HG02763 (cell line): ENCODE data around the gene TTC34.

Source experiments
- ATAC-seq: cut with Tn5 transposase; IDR thresholded peaks from one replicate; pipeline ENCODE4 v1.9.1; 2021; ENCODE audit warnings: mild to moderate bottlenecking, moderate library complexity; ENCODE audit not compliant: unreplicated experiment

TTC34 gene

GRCh38 chr1:2830761-2831425, 29.4 kb upstream of the TTC34 start:
- no peak for ATAC-seq

- no peak for ATAC-seq
These were observed 28.5 kb upstream of the TTC34 start for GRCh38 chr1:2829846-2830615.

- ATAC-seq, result no peak
These were observed 27.2 kb upstream of the TTC34 start for GRCh38 chr1:2828586-2829250.

DNA sequence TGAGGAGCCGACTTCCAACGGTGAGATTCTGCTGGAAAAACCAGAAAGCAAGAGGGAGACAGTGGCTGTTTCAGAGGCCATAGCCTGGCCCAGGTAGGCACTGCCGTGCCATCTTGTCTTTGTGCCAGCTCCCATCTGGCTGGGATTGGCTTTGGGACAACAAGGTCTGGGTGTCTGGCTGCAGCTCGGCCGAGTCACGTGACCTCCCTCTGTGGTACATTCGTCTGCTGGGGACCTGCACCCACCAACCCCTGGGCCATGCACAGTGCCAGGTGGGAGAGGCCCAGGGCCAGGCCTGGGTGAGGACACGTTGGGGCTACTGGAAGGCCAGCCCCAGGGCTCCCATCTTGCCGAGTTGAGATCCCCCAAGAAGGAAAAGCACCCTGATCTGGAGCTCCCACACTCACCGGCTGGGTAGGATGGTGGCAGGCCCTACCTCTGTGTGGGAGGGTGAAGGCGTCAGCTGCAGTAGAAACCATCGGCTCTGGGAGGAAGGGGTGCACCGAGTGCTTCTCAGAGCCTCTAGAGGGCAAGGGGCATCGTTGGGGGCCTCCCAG, 25.3 kb upstream of the TTC34 start:
- ATAC-seq, result no peak

DNA sequence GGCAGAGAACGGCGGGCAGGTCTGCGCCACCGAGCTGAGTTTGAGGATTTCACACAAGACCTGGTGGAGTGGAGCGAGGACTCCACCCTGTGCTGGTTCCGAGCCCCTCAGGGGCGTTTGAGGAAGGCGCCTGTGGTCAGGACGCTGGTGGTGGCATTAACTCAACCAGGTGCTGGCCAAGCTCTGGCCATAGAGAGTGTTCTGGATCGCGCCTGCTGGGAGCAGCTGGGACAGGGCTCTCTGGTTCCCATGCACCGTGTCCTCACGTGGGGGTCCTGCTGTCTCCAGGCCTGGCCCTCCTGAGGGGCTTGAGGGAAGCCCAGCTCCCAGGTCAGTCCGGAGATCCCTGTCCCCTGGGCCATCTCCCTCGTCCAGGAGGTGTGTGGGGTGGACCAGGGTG, 24.8 kb upstream of the TTC34 start:
- no peak for ATAC-seq

- no peak for ATAC-seq
These were observed 24.1 kb upstream of the TTC34 start for GRCh38 chr1:2825487-2826189.

- no peak for ATAC-seq
These were observed 23.5 kb upstream of the TTC34 start for GRCh38 chr1:2824999-2825398.

DNA sequence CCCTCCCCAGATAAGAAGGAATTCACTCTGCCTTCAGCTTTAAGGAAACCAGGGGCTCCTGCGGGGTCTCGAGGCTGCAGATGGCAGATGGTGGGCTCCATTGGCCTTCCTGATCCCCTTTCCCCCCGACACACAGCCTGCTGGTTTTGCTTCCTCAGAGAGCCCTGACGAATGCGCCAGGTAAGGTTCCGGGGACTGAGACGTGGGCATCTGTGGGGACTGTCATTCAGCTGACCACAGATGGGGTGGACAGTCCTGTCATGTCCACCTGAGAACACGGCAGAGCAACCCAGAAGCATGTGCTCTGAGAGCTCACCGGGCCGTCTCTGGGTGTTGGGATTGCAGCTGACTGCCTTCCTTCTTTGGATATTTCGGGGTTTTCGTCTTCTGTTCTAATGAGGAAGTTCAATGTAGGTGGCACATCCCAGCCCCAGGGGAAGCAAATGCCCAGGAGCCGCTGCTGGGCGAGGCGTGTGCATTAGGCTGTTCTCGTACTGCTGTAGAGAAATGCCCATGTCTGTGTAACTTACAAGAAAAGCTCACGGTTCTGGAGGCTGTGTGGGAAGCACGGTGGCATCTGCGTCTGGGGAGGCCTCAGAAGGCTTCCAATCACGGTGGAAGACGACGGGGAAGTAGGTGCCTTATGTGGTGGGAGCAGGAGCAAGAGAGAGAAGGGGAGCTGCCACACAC, 22.6 kb upstream of the TTC34 start:
- no peak for ATAC-seq

GRCh38 chr1:2822621-2823145, 21.2 kb upstream of the TTC34 start:
- no peak for ATAC-seq

DNA sequence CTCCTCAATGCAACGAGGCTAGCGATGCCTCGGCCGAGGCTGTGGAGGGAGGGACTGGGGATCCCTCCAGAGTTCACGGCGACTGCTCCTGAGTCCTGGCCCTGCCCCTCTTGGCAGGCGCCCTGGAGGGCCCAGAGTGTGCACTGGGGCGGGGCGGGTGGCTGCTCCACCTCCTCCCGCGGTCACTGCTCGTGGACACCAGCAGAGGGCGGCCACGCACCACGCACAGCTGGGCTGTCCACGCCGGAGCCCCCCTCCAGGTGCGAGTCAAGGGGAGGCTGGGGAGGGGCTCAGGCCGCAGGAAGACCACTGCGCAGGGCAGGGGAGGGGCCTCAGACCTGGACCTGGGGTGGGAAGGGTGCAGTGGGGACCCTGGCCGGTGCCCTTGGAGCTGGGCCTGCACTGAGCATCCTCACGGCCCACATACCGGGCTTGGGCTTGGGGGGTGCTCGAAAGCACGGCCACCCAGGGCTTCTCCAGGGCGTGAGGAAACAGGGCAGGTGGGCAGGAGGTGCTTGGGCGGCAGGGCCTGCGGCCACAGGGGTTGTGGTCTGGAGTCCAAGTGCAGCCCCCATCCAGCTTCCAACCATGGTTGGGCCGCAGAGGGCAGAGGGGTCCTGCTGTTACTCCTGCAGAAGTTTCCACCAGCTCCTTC, 20.6 kb upstream of the TTC34 start:
- no peak for ATAC-seq

DNA sequence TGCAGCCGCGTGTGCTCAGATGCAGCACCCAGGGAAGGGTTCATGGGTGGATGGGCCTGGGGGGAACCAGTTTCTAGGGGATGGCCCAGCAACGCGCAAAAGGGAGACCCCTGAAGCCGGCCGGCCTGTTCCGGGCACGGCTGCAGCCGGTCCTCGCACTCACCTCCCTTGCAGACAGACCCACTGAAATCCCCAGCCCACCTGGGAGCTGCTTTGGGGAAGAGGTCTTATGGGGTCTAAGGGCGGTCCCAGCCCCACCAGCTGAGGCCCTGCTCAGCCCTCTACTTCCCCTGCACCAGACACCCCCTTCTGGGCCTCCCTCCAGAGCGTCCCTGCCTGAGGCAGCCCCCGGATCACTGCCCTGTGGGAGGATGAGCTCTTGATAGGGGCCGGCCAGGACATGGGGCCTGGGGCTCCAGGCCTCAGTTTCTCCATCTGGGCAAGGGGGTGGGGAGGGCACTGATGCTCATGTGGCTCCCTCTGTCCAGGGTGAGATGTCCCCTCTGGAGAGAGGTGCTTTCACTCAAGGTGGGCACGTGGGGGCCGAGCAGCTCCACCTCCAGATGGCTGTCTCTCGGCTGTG, 20.0 kb upstream of the TTC34 start:
- no peak for ATAC-seq

- ATAC-seq, result no peak
These were observed 19.4 kb upstream of the TTC34 start for GRCh38 chr1:2820731-2821372.

DNA sequence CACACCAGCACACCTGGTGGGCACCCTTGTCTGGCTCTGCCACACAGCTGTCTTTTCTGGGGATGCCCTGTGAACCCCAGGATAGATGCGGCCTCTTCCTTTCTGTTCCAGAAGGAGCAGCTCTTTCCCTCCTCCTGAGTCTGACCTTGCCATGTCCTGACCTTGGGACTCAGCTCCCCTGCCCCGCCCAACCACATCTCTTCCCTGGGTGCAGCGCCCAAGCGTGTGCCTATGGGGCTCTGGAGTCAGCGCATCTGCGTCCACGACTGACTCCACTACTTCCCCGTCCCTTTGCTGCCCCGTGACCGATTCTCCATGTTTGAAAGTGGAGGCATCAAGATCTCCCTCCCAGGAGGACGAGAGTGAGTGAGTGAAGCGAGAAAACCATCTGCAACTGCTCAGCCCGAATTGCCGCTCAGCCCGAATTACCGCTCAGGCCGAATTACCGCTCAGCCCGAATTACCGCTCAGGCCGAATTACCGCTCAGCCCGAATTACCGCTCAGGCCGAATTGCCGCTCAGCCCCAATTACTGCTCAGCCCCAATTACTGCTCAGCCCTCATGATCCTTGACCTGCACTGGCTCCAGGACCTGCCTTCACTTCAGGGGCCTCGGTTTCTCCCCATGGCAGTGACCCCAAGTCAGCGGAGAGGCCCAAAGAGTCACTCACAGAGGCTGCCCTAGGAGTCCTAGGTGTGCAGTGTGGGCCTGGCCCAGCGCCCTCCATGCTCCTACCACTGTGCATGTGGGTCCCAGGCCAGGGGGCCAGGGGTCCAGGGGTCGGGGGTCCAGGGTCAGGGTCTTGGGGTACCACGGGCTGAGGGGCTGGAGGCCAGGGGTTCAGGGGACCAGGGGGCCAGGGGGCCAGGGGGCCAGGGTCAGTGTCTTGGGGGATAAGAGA, 18.6 kb upstream of the TTC34 start:
- no peak for ATAC-seq

- no peak for ATAC-seq
These were observed 17.9 kb upstream of the TTC34 start for GRCh38 chr1:2819429-2819828.

DNA sequence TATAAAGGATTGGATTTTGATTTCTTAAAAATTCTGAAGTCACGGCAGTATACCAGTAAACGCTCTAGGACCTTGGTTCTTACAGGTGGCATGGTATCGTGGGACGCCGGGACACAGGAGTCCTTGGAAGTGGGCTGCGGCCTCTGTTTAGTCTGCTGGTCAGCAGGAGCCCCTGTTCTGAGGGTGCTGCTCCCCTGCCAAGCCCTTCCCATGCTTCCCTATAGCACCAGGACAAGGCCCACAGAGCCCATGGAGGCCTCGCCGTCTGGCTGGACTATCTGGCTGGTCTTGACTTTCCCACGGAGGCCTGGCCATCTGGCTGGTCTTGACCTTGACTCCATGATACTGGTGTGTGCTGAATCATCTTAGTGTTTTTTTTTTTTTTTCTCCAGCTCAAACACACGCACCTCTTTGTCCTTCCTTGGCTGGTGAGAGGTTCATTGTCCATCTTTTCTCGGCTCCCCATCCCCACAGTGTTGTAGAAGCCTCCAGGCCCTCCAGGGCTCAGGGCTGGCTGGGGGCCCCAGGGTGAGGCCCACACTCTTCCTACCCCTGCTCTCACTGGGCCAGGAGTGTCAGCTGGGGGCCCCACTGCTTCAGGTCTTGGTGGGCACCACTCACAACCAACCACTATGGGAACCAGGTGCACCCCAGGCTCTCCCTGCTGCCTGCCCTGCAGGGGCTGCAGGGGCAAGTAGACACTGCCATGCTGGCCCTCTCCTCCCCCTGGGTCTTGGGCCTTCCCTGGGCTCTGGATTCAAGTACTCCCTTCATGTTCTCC, 16.5 kb upstream of the TTC34 start:
- ATAC-seq, result no peak

DNA sequence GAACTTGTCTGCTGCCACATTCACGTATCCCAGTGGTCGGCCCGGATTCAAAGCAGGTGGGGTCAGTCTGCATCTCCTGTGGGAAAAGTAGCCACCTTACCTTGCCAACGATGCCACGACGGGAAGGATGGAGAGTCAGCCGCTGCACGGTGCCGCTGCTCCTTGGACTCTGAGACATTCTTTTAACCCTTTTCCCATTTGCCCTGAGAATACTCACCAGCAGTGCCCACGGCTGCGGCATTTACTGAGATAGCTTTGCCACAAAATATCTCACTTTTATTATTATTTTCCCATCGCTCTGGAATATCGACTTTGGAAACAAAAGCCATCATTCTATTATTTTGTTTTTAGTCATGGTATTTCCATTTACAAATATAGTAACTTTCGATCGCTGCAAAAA, 15.3 kb upstream of the TTC34 start:
- no peak for ATAC-seq

DNA sequence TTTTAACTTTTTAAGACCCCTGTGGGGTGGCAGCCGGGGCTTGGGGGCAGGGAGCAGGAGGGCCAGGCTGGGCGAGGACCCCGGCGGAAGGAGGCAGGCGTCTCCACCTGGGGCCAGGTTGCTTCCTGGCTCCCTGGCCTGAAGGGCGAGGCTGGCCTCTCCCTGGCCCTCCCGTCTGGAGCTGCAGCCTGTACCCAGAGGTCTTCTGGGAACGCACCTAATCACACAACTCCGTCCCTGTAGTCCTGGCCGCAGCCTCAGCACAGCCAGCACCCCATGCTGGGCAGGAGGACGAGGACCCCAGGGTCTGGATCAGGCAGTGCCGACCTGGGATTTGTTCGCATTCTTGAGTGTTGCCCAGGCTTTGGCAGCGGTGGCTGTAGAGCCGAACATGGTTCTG, 14.1 kb upstream of the TTC34 start:
- ATAC-seq, result no peak
